Stomach smooth muscle (tissue), 2 donors: ENCODE results near the gene SPOPL.

Source experiments
- H3K27ac ChIP-seq: one replicate; pipeline ENCODE4 v1.7.0; 2013; ENCODE audit warnings: mild to moderate bottlenecking, low read length, inconsistent platforms
- H3K27me3 ChIP-seq, 2 donors: one replicate each; pipeline ENCODE4 v1.7.0; 2013; ENCODE audit warnings: low read length in 2 of 2; ENCODE audit not compliant: insufficient read depth in 2 of 2, control insufficient read depth in 1 of 2
- H3K36me3 ChIP-seq, 2 donors: one replicate each; pipeline ENCODE4 v1.7.0; 2013; ENCODE audit warnings: low read length in 2 of 2; ENCODE audit not compliant: control insufficient read depth in 2 of 2, insufficient read depth in 2 of 2
- H3K4me1 ChIP-seq: one replicate; pipeline ENCODE4 v1.7.0; 2013; ENCODE audit warnings: low read length; ENCODE audit not compliant: control insufficient read depth, insufficient read depth
- H3K4me3 ChIP-seq, 2 donors: one replicate each; pipeline ENCODE4 v1.7.0; 2013; ENCODE audit warnings: low read length in 2 of 2
- H3K9ac ChIP-seq, 2 donors: one replicate each; pipeline ENCODE4 v1.7.0; 2013; ENCODE audit warnings: low read length in 2 of 2, mild to moderate bottlenecking in 1 of 2
- H3K9me3 ChIP-seq, 2 donors: one replicate each; pipeline ENCODE4 v1.7.0; 2013; ENCODE audit warnings: low read length in 2 of 2; ENCODE audit not compliant: control insufficient read depth in 2 of 2
- donor health status: healthy.
- donor health status: Pancreatic carcinoma.

Gene SPOPL

GRCh38 chr2:138494265-138494966, 7.2 kb upstream of the SPOPL start:
- H3K4me1 ChIP-seq: no peaks in the 10 kb centered on the region
- no peaks in the 10 kb centered on the region for H3K9me3 ChIP-seq
- H3K27ac ChIP-seq: no peak overlapping the region
- H3K36me3 ChIP-seq: peaks cover 0 to 2% of the 10 kb centered on the region in 2 donors
- no peak overlapping the region for H3K9ac ChIP-seq
- no peak overlapping the region for H3K4me3 ChIP-seq
- no peaks in the 10 kb centered on the region for H3K27me3 ChIP-seq

DNA sequence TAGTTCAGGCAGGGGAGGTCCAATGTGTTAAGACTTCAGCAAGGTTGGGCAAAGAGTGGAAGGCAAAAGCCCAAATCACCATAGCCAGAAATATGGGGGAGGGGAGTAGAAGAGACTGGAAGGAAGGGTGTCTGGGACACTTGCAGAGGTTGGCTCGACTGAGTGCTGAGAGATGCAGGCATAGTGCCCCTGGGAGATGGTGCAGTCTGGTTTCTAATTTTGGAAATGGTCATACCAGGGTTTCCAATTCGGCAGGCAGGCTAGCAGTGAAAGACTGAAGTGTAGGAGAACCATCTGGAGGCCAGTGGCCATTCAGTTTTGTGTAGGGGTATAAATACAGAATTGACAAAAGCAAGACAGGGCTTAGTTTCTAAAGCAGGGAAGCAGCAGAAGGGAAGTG, 6.2 kb upstream of the SPOPL start:
- H3K4me3 ChIP-seq: no peak overlapping the region
- peaks cover 0 to 2% of the 10 kb centered on the region in 2 donors for H3K36me3 ChIP-seq
- no peak overlapping the region for H3K27ac ChIP-seq
- no peak overlapping the region for H3K9ac ChIP-seq
- no peaks in the 10 kb centered on the region for H3K9me3 ChIP-seq
- peaks cover 2% of the 10 kb centered on the region for H3K4me1 ChIP-seq
- no peaks in the 10 kb centered on the region for H3K27me3 ChIP-seq

DNA sequence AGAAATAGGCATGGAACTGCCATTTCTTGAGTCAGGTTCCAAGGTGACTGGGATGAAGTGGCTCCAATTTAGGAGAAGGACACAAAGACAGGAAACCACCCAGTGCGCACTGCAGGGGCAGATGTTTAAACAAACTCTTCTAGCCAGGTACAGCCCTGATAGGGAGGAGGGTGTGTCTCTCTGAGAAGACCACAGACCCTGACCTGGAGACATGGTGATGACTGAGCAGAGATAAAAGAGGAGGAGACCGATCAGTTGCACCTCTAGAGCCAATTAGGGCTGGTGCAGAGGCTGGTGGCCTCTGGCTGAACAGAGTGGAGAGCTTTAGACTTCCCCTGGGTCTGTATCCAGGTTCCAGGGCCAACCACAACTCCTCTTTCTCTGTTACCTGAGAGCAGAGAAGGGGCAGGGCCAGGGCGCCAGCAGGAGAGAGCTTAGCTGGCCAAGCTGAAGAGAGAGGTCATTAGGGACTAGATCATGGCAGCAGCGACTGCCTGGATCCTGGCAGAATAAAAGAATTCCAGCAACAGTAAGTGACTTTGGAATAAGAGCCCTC, 5.4 kb upstream of the SPOPL start:
- Histone ChIP-seq H3K4me3 (no peak overlapping the region), H3K9me3 (no peaks in the 10 kb centered on the region), H3K36me3 (peaks cover 0 to 2% of the 10 kb centered on the region in 2 donors), H3K4me1 (peaks cover 9% of the 10 kb centered on the region), H3K27ac (no peak overlapping the region), H3K9ac (no peak overlapping the region), H3K27me3 (no peaks in the 10 kb centered on the region)

- peaks cover 0 to 2% of the 10 kb centered on the region in 2 donors for H3K36me3 ChIP-seq
- no peaks in the 10 kb centered on the region for H3K27me3 ChIP-seq
- no peak overlapping the region for H3K4me3 ChIP-seq
- H3K9me3 ChIP-seq: no peaks in the 10 kb centered on the region
- H3K9ac ChIP-seq: no peak overlapping the region
- no peak overlapping the region for H3K27ac ChIP-seq
- H3K4me1 ChIP-seq: peaks cover 9% of the 10 kb centered on the region
Observed at GRCh38 chr2:138497294-138497693, 4.3 kb upstream of the SPOPL start.

DNA sequence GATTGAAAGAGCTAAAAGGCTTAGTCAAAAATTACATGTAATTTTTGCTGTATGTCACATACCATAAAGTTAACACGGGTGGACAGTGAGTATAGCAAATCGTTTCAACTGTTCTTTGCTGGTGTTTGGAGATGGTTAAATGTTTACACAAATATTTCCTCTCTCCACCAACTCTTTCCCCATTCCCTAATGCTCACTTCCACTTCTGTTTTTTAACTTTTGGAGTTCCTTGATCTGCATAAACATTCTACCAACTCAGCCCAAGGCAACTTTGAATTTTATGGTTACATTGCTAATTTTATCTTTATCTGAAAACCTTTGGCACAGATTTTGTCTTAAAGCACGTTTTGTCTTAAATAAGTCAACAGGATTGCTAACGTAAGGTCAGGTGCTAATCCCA, 1.9 kb upstream of the SPOPL start:
- Histone ChIP-seq H3K9ac (no peak overlapping the region), H3K9me3 (no peaks in the 10 kb centered on the region), H3K27ac (no peak overlapping the region), H3K4me1 (peaks cover 12% of the 10 kb centered on the region), H3K4me3 (no peak overlapping the region), H3K36me3 (peaks cover 0 to 2% of the 10 kb centered on the region in 2 donors), H3K27me3 (no peaks in the 10 kb centered on the region)

- no peaks in the 10 kb centered on the region for H3K9me3 ChIP-seq
- H3K4me1 ChIP-seq: peaks cover 12% of the 10 kb centered on the region
- no peaks in the 10 kb centered on the region for H3K27me3 ChIP-seq
- peak overlapping the region; percentile 91 to 96 for H3K9ac ChIP-seq
- H3K4me3 ChIP-seq: peak overlapping the region; percentile 87 to 100
- H3K27ac ChIP-seq: peak overlapping the region; percentile 88
- no peaks in the 10 kb centered on the region for H3K36me3 ChIP-seq
Observed at GRCh38 chr2:138500592-138501424, 762 bp upstream of the SPOPL start.

DNA sequence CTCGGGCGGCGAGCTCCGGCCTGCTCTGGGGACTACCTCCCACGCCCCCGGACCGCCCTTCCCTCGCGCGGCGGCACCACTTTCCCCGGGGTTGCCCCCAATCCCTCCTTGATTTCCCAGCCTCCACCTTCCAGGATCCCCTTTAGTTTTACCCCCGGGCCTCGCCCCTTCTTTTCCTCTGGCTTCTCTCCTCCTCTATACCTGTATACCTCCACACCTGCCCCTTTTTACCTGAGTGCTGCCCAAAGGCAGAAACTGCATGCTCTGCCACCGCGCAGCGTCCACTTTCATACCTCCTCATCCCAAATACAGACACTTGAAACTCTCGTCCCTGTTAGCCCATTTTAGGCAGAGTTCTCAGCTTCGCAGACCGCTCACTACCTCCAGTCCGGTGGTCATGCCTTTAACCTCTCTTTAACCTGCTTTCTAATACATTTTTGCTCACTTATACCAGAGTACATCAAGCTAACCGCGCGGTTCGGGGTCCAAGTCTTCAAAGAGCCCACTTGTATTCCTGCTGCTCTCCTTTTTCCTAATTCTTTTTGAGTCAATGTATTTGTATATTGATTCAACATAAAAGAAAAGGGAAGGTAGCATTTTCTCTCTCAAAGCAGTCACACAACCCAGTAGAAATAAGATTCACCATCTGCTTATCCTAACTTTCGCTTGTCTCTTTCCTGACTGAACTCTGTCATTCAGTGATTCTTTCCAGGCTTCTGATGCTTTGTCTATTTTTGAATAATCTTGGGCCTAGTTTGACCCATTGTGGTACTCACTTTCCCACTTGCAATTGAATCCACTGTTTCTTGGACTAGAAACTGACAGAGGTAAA, 901 bp downstream of the SPOPL start:
- peaks cover 12% of the 10 kb centered on the region for H3K4me1 ChIP-seq
- H3K4me3 ChIP-seq: peak overlapping the region; percentile 79 to 90

DNA sequence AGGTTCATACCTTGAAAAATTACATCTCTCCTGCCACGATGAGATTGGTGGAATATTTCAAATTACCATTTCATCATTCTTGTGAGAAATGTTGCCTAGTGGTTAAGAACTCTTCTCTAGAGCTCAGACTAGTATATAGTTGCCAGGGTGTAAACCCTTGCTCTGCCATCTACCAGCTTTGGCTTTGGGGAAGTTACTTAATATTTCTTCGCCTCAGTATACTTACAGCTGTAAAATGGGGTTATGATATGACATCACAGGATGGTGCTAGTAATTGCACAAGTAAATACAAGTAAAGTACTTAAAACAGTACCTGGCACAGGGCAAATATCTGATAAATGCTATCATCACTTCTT, 1.5 kb downstream of the SPOPL start:
- H3K27me3 ChIP-seq: no peaks in the 10 kb centered on the region
- peak overlapping the region in 1 of 2 donors; percentile 69 for H3K9ac ChIP-seq
- no peaks in the 10 kb centered on the region for H3K9me3 ChIP-seq
- peak overlapping the region; percentile 70 for H3K27ac ChIP-seq
- H3K4me1 ChIP-seq: peaks cover 12% of the 10 kb centered on the region
- peak overlapping the region; percentile 79 to 90 for H3K4me3 ChIP-seq
- H3K36me3 ChIP-seq: no peaks in the 10 kb centered on the region

More for the DNA sequence above, 901 bp downstream of the SPOPL start:
- Histone ChIP-seq H3K9me3 (no peaks in the 10 kb centered on the region), H3K9ac (peak overlapping the region; percentile 69 to 79), H3K27ac (peak overlapping the region; percentile 70), H3K36me3 (no peaks in the 10 kb centered on the region), H3K27me3 (no peaks in the 10 kb centered on the region)

GRCh38 chr2:138503652-138504051, 2.1 kb downstream of the SPOPL start:
- Histone ChIP-seq H3K9me3 (no peaks in the 10 kb centered on the region), H3K9ac (no peak overlapping the region), H3K27me3 (no peaks in the 10 kb centered on the region), H3K4me1 (peaks cover 12% of the 10 kb centered on the region), H3K36me3 (no peaks in the 10 kb centered on the region), H3K4me3 (peak overlapping the region; percentile 79 to 90), H3K27ac (no peak overlapping the region)

DNA sequence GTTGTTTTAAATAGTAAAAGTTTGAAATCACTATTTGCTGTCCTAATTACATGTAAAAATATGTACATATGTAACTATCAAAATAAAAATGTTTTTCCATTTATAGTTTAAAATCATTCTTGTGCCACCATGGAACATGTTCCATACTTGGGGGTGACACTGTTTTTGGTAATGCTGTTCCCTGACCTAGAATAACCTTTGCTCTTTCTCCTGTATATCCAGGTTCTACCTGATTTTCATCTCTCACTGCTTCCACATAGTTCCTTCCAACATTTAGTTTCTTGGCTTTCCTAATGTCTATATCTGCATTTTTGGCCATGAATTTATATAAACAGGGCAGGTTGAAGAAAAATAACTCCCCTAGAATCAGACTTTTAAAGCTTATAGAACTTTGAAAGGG, 2.5 kb downstream of the SPOPL start:
- Histone ChIP-seq H3K36me3 (no peaks in the 10 kb centered on the region), H3K4me3 (peak overlapping the region; percentile 79 to 90), H3K27me3 (no peaks in the 10 kb centered on the region), H3K27ac (no peak overlapping the region), H3K9ac (no peak overlapping the region), H3K9me3 (no peaks in the 10 kb centered on the region), H3K4me1 (peaks cover 12% of the 10 kb centered on the region)
